T-helper 22 cell (primary cell): ENCODE measurements around the gene GUCY2F.

Experiments used
- DNase-seq: peaks from one replicate; pipeline ENCODE4 v3.0.0-alpha.2; 2020; ENCODE audit warnings: low read depth

Gene GUCY2F

DNA sequence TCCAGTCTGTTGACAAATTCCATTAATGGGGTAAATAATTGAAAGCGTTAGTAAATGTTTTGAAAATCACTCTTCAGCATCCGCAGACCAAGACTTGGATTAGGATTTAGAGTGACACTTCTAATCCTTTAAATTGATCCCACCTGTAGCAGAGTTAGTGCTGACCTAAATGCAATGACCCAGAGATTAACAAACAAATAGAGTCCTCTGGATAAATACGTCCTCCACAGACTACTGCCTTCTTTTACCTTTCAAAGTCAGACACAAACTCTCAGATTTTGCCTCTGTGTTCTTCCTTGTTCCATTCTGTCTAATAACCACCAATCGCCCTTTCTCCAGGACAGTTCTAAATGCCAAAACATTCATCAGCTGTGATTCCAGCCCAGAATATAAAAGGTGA is at the start of gene GUCY2F:
TSS of gene GUCY2F (minus strand) at position 101 of the 400 bp plus-strand sequence. CDS start 6,150 bp downstream, outside the sequence.
- no peak for DNase-seq

DNA sequence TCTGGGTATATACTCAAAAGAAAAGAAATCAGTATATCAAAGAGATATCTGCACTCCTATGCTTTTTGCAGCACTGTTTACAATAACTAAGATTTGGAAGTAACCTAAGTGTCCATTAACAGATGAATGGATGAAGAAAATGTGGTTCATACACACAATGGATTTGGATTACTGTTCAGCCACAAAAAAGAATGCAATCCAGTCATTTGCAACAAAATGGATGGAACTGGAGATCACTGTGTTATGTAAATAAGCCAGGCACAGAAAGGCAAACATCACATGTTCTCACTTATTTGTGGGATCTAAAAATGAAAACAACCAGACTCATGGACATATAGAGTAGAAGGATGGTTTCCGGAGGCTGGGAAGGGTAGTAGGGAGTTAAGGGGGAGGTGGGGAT is 37.1 kb upstream of the GUCY2F start:
- no peak for DNase-seq

DNA sequence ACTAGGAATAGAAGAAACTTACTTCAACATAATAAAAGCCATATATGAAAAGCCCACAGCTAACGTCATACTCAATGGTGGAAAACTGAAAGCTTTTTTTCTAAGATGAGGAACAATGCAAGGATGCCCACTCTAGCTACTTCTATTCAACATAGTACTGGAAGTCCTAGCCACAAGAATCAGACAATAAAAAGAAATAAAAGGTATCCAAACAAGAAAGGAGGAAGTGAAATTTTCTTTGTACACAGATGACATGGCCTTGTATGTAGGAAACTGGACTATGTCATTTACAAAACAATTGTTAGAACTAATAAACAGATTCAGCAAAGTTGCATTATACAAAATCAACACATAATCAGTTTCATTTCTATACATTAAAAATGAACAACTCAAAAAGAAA is 29.2 kb upstream of the GUCY2F start:
- no peak for DNase-seq

DNA sequence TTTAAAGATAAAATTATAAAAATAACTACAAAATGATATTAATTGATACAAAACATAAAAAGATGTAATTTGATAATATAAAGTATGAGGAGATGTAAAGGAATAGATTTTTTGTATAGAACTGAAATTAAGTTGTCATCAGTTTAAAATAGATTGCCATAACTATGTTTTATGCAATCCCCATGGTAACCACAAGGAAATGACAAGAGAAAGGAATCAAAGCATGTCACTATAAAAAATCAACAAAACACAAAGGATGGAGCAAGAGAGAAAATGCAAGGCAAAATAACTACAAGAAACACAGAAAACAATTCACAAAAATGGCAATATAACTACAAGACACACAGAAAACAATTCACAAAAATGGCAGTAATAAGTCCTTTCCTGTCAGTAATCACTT is 27.0 kb upstream of the GUCY2F start:
- no peak for DNase-seq

DNA sequence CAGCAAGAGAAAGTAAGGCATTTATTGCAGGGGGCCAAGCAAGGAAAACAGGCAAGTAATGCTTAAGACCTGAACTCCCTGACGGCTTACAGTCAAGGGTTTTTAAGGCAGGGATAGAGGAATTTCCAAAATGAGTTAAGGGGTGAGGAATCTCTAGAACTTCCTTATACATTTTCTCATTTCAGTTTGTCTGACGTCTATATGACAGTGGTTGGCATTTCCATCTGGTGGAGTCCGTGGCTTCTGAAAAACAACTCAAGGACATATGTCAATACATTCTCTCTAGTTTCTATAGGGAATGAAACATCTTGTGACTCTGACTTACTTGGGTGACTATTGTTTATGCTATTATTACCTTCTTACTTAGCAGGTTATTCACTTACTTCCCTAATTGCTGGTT is 19.3 kb upstream of the GUCY2F start:
- no peak for DNase-seq

DNA sequence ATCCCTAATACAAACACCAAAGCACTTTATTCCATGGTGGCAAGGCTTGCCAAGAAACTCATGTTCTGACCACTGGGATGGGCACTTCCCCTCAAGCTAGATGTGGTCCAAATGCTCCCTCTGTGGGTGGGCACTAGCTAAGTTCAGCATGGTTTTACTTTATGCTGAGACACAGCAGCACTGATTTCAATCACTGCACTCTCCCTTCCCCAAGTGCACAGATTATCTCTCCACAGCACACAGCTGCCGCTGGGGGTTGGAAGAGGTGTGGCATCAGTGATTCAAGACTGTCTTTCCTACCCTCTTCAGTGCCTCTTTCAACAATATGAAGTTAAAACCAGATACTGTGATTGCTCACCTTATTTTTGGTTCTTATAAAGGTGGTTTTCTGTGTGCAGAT is 16.5 kb upstream of the GUCY2F start:
- no peak for DNase-seq

DNA sequence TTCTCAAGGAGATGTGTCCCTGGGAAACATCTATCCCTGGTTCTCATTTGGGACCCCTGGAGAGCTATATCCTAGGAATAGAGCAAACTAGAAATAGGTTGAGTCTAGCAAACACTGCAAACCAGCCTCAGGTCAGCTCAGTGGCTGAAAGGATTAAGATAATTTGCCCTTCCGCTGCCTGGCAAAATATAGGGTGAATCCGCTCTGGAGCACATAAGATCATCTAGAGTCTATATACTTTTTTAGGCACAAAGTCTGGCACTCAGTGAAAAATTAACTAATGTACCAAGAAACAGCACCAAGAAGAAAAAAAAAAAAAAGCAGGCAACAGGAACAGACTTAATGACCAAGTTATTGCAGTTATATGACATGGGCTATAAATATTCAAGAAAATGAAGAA is 7.3 kb upstream of the GUCY2F start:
- no peak for DNase-seq

DNA sequence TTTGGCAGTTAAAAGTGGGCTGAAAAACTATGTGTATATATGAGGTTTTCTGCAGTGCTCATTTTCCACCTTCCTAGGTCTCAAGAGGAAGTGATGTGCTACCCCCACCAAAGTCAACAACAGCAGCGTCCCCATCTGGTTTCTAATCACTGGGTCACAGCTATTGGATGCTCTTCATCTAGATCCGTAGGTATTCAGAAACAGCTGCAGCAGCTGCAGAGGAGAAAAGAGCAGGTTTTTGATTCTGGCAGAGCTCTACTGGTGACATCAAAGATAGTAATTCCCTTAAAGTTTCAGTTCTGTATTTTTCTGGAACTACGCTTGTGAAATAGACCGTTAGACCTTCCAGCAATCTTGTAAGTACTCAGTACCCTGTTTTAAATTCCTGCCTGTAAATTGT is 5.8 kb upstream of the GUCY2F start:
- DNase-seq = no peak

DNA sequence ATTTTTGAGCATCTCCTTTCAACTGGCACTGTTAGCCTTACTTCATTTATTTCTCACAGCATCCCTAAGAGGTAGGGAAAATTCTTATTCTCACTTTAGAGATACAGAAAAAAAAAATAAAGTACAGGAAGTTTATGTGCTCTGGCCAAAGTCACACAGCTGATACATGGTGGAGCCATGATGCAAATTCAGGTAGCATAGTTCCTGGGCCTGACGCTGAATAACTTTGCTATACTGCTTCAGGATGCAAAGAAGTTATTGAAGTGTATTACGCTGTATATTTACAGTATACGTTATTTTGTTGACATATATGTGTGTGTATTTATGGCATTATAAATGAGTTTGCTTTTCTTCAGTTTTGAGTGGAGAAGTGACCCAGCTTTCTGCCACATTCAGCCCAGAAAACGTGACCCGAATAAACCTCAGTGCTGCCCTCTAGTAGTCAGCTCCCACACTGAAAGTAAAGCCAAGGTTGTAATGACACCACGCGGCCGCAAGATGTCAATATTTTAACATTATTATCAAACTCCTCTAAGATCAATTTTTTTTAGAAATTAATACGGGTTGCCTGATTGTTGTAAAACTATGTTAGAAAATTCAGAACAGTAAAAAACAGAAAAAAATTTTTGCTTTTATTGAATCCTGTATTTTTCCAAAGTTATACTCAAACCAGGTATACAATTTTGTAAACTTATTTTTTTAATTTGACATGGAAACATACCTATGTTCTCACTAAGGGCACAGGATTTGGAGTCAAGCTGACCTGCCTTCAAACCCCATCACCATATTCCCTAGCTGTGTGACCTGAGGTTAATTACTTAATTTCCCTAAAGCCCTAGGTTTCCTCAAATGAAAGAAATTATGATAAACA is 3.8 kb upstream of the GUCY2F start:
- peak; percentile 19 for DNase-seq

DNA sequence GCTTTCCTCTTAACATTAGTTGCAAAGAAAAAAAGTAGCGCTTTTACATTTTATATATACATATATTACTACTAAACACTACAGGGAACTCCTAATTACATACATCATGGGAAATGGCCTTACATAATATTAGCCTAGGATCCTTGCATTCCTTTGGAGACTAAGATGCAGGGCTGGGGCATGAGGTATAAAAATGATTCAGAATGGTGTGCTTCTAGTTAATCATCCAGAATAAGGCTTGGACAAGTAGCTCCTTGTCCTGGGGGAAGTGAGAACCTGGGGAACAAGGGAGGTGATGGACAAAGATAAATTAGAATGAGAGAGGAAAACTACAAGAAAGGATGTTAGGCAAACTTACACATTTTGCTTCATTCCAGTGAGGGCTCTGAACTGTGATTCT is 3.0 kb upstream of the GUCY2F start:
- DNase-seq = no peak

DNA sequence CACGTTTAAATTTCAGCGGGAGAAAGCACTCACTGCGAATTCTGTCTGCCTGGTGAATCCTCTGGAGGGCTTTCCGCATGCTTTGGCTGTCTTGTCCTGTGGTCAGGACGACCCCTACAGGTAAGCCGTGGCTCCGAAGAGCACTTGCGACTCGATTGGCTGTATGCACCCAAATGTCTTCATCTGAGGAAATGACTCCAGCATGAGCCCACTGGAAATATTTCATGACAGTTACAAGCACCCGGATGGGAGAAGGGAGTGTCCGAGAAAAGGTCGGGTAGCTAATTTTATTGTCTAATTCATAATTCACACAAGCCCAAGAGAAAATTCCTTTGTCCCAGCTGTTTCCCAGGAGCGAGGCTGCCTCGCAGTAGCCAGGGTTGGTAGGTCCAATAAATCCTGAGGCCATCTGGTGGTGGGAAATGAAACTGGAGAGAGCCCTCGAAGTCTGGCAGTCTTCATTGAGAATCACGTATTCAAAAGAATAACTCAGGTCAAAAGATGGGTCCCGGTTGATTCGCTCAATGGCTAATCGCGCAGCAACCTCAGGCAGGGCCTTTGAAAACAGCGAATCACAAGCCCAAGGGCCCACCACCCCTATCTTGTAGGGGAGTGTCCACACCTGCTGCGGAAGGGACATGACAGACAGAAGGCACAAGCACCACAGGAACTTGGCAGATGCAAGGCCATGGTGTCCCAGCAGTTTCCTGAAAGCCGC is 6.6 kb downstream of the GUCY2F start:
- no peak for DNase-seq

DNA sequence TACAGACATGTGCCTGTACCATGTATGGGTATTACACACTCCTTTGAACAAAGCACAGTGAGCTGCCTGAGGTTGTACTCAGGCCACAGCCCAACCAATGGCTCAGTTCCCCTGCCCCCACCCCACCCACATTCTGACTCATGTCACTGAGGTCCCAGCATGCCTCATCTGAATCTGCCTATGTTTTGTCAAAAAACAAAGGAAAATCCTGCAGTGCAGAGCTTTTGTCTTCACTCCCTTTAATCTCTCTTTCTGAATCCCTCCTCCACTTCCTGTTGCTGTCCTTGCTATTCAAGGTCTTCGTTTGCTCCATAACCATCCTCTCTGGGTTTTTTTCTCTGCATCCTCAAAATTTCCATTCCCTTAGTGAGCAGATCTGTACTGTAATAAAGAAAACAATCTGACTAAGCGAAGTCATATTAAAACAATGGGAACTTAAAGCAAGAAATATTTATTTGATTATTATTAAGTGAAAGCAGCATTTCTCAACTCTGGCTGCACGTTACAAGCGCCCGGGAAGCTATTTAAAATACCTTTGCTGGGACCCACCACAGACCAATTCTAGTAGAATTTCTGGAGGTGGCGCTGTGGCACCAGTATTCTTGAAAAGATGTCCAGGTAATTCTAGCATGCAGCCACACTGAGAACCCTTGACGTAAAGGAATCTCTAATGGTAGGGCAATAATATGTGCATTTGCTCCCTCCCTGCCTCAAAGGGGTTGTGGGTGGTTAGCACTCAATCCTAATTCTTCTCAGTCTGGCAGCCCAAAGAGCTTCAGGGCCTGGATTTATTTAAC is 8.7 kb downstream of the GUCY2F start:
- DNase-seq = no peak

DNA sequence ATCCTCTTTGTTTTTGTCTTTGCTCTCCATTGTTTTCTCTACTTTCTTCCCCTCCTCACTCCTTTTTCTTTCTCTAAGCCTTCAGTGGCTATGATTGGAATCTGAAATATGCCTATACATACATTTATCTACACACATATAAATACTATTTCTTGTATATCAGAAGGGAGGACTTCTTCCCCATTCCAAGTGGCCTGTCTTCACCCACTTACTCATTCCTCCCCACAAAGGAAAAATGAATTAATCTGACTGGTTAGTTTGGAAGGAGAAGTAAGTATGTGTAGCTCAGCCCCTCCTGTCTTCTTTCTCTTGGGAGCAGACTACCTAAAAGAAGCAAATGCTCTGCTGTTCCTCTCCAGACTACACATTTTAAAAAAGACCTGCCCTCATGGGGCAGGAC is 17.7 kb downstream of the GUCY2F start:
- no peak for DNase-seq

DNA sequence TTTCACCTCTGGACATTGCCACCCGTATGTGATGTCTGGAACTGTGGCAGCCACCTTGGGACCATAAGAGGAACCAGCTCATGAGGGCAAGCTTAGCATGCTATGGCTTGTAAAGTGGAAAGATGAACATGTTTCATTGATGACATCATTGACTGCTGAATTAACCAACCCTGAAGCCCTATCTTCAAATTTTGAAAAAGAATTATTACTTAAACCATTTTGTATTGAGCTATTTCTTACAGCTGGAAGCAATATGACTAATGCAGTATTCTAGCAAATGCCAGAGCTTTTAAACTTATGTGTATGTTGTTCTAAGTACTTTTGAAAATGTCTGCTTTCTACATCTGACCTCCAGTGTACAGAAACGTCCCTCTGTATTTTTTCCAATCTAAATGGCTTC is 18.1 kb downstream of the GUCY2F start:
- DNase-seq = no peak

DNA sequence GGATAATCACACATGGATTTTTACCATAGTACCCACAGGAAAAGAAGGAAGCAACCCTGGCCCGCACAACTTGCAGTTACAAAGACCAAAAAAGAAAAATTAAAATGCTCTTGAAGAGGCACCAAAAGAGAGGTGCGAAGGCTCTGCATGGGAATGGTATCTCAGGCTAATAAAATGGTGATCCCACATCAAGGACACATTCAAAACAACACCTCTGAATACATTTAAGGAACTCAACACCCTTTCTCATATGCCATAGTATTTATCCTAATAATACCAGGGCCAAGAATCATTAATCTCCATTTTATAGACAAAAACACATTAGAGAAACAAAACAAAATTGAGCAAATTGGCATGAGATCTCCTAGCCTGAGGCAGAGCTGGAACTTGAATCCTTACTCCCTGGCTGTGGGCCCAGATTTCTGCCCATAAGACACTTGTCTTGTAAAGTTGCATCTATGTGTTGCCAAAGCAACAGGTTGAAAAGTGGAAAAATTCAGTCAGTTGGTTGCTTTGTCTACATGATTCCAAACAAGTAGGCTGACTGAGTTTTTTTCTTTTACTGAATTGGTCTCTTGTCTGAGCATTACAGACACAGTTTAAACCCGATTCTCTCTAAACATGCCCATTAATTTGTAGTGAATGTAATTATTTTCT is 33.5 kb downstream of the GUCY2F start:
- DNase-seq = no peak

DNA sequence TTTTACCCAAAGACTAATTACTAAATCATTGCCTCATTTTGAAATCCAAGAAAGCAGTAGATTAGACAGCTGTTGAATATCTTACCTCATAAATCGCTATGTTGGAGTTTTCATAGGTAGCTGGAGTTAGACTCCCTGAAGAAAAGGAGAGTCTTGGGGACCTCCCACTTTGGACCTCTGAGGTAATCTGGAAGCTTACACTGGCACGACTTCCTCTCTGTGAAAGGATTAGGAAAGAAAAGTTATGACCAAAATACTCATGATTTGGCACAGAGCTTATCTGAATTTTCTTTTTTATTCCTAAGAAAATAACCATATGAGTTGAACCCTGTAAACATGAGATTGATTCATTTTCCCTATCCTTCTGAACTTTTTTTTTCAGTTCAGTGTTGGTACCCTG is 40.6 kb downstream of the GUCY2F start:
- no peak for DNase-seq

DNA sequence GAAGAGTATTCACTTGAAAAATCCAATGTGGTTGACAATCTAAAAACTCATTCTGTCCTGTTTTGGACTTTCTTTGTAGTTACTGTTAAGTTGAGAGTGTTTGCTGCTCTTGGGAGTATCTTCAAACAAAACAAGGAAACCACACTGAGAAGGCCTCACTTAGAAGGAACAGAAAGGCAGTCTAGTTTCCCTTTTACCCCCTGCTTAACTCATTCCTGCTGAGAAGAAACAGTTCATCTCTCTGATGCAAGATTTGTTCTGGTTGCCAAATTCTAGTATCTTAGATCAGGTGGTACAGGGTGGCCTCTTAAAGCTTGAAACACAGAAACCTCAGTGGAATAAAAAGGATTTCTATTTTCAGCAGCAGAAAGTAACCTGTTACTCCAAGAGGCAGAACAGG is 41.4 kb downstream of the GUCY2F start:
- no peak for DNase-seq

DNA sequence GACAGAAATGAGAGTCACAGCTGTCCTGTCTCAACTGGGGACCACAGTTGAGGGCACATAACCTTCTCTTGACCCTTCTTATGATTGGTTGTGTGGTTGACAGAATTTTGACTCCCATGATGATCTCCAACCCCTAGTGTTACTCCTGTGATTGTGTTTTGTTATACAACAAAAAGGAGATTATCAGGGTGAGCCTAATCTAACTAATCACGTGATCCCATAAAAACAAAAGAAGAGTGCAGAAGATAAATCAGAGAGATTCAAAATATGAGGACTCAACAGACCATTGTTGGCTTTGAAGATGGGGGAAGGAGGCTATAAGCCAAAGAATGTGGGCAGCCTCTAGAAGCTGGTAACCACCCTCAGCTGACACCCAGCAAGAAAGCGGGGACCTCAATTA is 72.7 kb downstream of the GUCY2F start:
- no peak for DNase-seq

DNA sequence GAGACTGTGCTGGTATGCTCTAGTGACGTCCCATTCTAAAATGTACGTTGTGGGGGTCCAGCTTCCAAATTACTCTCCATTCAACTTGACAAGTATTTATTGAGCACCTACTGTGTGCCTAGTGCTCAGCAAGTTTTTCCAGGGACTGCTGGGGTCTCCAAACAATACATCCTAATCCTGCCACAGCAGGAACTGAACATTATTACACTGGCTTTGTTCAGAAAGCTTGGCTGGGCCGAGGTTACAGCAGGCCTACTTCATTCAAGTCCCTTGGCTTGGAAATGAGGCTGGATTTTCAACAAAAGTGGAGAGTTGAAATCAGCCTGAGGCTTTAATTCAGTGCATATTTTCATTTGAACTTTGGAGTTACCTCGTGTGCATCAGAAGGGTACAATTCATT is 78.0 kb downstream of the GUCY2F start:
- DNase-seq = no peak

DNA sequence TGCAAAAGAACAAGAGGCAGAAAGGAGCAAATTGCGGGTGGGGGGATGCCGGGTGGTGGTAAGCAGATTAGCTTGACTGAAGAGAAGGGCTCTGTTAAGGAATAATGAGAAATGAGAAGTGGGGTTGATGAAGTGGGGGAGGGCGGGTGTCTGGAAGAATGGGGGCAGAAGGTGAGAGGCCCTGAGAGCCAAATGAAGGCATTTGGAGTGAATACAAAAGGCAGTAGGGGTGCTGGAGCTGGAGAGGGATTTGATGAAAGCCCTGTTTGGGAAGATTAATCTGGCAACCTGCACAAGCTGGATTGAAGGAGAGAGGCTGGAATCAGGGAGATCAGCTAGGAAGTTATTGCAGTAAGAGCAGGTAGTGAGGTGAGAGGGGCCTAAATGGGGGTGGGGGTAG is 82.1 kb downstream of the GUCY2F start:
- DNase-seq = no peak

DNA sequence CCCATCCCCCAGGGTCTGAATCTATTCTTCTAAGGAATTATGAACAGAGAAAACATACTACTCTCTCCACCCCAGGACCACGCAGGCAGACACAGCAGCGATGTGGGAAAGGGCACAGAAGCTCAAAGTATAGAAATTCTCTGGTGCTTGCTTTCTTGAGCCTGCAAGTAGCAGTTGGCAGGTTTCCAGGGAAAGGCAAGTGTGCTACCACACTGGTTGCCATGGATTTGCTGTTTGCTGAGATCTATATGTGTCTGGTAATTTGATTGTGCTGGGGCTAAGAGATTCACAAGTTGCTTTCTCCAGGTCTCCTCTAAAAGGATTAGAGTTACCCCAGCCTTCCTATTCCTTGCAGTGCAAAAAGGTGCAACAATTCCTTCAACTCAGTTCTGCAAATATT is 83.1 kb downstream of the GUCY2F start:
- DNase-seq = no peak

DNA sequence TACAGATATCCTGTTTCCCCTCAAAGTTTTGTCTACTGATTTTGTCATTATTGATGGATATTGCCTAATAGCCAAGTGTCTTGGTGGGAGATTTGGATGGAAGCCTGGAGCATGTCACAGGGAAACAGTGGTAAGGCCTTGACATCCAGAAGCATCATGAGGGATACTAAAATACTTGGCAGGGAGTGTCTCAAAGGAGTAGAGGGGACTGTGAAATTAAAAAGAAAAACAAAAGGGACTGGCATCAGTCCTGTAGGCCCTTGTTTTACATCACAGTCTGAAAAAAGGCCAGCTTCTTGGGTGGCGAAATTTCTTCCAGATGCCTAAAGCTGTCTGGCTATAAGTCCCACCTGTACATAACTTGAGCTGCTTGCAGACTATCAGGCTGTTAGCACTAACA is 83.8 kb downstream of the GUCY2F start:
- no peak for DNase-seq
